ENCODE results near the gene GPR176.

Gene GPR176

GRCh38 chr15:39781147-39781966 lies 138.7 kb downstream of the GPR176 start:
- DNase-seq = no peak

- DNase-seq = no peak
These were observed 142.0 kb downstream of the GPR176 start for GRCh38 chr15:39778021-39778420.

GRCh38 chr15:39777496-39777895 lies 142.6 kb downstream of the GPR176 start:
- DNase-seq = no peak

GRCh38 chr15:39776068-39776467 lies 144.0 kb downstream of the GPR176 start:
- DNase-seq = no peak

- no peak for DNase-seq
These were observed 145.3 kb downstream of the GPR176 start for GRCh38 chr15:39774688-39775267.

GRCh38 chr15:39770748-39771689 lies 149.0 kb downstream of the GPR176 start:
- no peak for DNase-seq

GRCh38 chr15:39767921-39768320 lies 152.1 kb downstream of the GPR176 start:
- no peak for DNase-seq

- DNase-seq = no peak
These were observed 159.1 kb downstream of the GPR176 start for GRCh38 chr15:39761006-39761405.

GRCh38 chr15:39756806-39757522 lies 163.1 kb downstream of the GPR176 start:
- no peak for DNase-seq

- no peak for DNase-seq
These were observed 167.1 kb downstream of the GPR176 start for GRCh38 chr15:39752991-39753390.

GRCh38 chr15:39752246-39752645 lies 167.8 kb downstream of the GPR176 start:
- DNase-seq = no peak

Data from activated gamma-delta T cell (primary cell).